SIG-M5 treated with dmso at 0.1 percent for 504 hours (cell line): ENCODE measurements around the gene NCAPG.

Experiments
- DNase-seq: peaks from one replicate; lab custom pipeline; 2025; ENCODE audit not compliant: unreplicated experiment; lab: John Stamatoyannopoulos, UW

NCAPG gene

GRCh38 chr4:17875402-17876070, 64.8 kb downstream of the NCAPG start:
- no peak for DNase-seq

GRCh38 chr4:17876943-17877342, 66.2 kb downstream of the NCAPG start:
- no peak for DNase-seq

GRCh38 chr4:17877661-17878060, 66.9 kb downstream of the NCAPG start:
- no peak for DNase-seq

GRCh38 chr4:17884063-17884462, 73.3 kb downstream of the NCAPG start:
- no peak for DNase-seq

- DNase-seq, result no peak
These were observed 73.7 kb downstream of the NCAPG start for GRCh38 chr4:17884511-17884910.

- no peak for DNase-seq
These were observed 78.9 kb downstream of the NCAPG start for GRCh38 chr4:17889692-17890091.

GRCh38 chr4:17894421-17894820, 83.6 kb downstream of the NCAPG start:
- DNase-seq, result no peak
